Mesothelial cell of epicardium (in vitro differentiated cells): Measurements from ENCODE around the gene LAMC2. TPM values are rescaled to one million over a fixed set of nuclear protein-coding genes. Genes with fewer than 3 reads are reported as not detected.
A peak's percentile ranks its signal among the peaks of the same experiment; 100 is the strongest.

Experiments
- DNase-seq, 2 experiments: peaks; one replicate each; pipeline ENCODE4 v3.0.0; 2021; ENCODE audit warnings: low spot score in 2 of 2; ENCODE audit not compliant: unreplicated experiment in 2 of 2
- H3K27ac Mint-ChIP-seq: 2 replicates; pipeline ENCODE4 v1.8.0; 2021; ENCODE audit warnings: mixed read lengths
- H3K27me3 Mint-ChIP-seq: 2 replicates; pipeline ENCODE4 v1.8.0; 2021; ENCODE audit warnings: low read depth, mixed read lengths
- H3K36me3 Mint-ChIP-seq: 2 replicates; pipeline ENCODE4 v1.8.0; 2021; ENCODE audit warnings: mixed read lengths
- H3K4me1 Mint-ChIP-seq: 2 replicates; pipeline ENCODE4 v1.8.0; 2021; ENCODE audit warnings: mixed read lengths
- H3K4me3 Mint-ChIP-seq: 2 replicates; pipeline ENCODE4 v1.8.0; 2021; ENCODE audit warnings: mild to moderate bottlenecking, moderate library complexity, mixed read lengths
- H3K9me3 Mint-ChIP-seq: 2 replicates; pipeline ENCODE4 v1.8.0; 2021; ENCODE audit warnings: mixed read lengths
- CTCF ChIP-seq: fragments of 200-600 bp; sonication (generic); IDR thresholded peaks from one replicate; pipeline ENCODE4 v1.5.0; 2021; ENCODE audit warnings: antibody characterized with exemption; ENCODE audit not compliant: unreplicated experiment
- total RNA-seq: library from RNA; stranded (reverse); gene quantifications from 3 replicates; pipeline ENCODE4 v1.2.1, GENCODE V29; 2021

LAMC2 gene
- total RNA-seq, 1 donor from 2014 or later: 10.4 TPM

DNA sequence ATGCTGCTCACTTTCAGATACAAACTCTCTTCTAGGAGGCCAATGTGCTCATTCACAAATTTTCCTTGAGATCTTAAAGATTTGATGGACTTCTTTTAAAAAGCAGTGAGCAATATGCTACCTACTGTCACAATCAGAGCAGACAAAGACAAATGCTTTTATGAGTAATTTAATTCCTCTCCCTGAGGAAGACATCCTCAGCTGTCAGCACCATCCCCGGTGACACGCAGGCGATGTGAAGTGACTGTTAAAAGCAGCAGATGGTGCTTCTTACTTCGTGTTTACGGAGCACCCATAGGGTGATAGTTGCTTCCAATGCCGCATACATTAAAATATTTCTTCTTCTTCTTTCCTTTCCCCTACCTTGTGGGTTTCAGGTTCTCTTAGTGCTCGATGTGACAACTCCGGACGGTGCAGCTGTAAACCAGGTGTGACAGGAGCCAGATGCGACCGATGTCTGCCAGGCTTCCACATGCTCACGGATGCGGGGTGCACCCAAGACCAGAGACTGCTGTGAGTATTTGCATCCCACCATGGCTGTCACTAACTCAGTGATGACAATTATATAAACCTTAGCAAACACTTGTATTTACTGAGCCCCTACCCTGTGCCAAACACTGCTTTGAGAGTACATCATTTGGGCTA lies 29.1 kb downstream of the LAMC2 start:
- H3K4me1 Mint-ChIP-seq: peaks cover 24% of the 10 kb centered on the region
- H3K36me3 Mint-ChIP-seq: no peaks in the 10 kb centered on the region
- no peak overlapping the region for H3K4me3 Mint-ChIP-seq
- no peak for TF ChIP-seq CTCF
- no peak for DNase-seq
- H3K9me3 Mint-ChIP-seq: no peaks in the 10 kb centered on the region
- H3K27ac Mint-ChIP-seq: no peak overlapping the region
- no peaks in the 10 kb centered on the region for H3K27me3 Mint-ChIP-seq

DNA sequence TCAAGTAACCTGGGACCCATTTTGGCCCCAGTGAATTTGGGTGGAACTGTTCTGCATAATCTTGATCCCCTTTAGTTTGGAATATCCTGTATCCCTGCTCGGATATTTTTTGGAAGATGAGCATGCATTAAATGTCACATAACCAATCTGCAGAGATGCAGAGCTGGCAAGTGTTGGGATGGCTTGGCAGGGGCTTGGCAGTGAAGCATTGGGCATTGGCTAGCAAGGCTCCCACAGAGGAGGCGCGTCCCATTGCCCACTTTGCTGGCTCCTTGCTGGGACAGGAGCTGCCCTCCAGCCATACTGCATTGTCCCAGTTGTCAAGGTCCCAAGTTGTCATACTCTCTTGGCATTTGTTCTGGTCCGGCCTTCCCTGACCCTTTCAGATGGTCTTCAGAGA lies 29.9 kb downstream of the LAMC2 start:
- Mint-ChIP-seq H3K36me3 (no peaks in the 10 kb centered on the region), H3K9me3 (no peaks in the 10 kb centered on the region), H3K27me3 (no peaks in the 10 kb centered on the region), H3K4me1 (peaks cover 24% of the 10 kb centered on the region), H3K4me3 (no peak overlapping the region), H3K27ac (no peak overlapping the region)
- no peak for TF ChIP-seq CTCF
- no peak for DNase-seq

- H3K4me3 Mint-ChIP-seq: no peak overlapping the region
- no peak for DNase-seq
- no peak for TF ChIP-seq CTCF
- no peaks in the 10 kb centered on the region for H3K36me3 Mint-ChIP-seq
- H3K27ac Mint-ChIP-seq: peak overlapping the region; percentile 70
- no peaks in the 10 kb centered on the region for H3K27me3 Mint-ChIP-seq
- H3K9me3 Mint-ChIP-seq: no peaks in the 10 kb centered on the region
- H3K4me1 Mint-ChIP-seq: peaks cover 24% of the 10 kb centered on the region
These were observed 32.1 kb downstream of the LAMC2 start for GRCh38 chr1:183218027-183218618.

GRCh38 chr1:183218971-183219615 lies 33.0 kb downstream of the LAMC2 start:
- Mint-ChIP-seq H3K36me3 (no peaks in the 10 kb centered on the region), H3K9me3 (no peaks in the 10 kb centered on the region), H3K4me3 (no peak overlapping the region), H3K27ac (peak overlapping the region; percentile 70), H3K27me3 (no peaks in the 10 kb centered on the region), H3K4me1 (peaks cover 24% of the 10 kb centered on the region)
- no peak for TF ChIP-seq CTCF
- peak; percentile 52 to 62 for DNase-seq

- H3K36me3 Mint-ChIP-seq: no peaks in the 10 kb centered on the region
- TF ChIP-seq CTCF: no peak
- peak overlapping the region; percentile 70 for H3K27ac Mint-ChIP-seq
- peaks cover 24% of the 10 kb centered on the region for H3K4me1 Mint-ChIP-seq
- H3K27me3 Mint-ChIP-seq: no peaks in the 10 kb centered on the region
- no peaks in the 10 kb centered on the region for H3K9me3 Mint-ChIP-seq
- DNase-seq: no peak
- H3K4me3 Mint-ChIP-seq: no peak overlapping the region
These were observed 33.5 kb downstream of the LAMC2 start for GRCh38 chr1:183219616-183220009.
